Activated CD8-positive, alpha-beta T cell treated with anti-CD3 and anti-CD28 coated beads, Interleukin-2, amount 10 ng/mL, durations not matched to agents 7 days and 5 days (primary cell): Measurements from ENCODE around the gene IL17REL. TPM values are rescaled to one million over a fixed set of nuclear protein-coding genes. Genes with fewer than 3 reads are reported as not detected.
A peak's percentile ranks its signal among the peaks of the same experiment; 100 is the strongest.
"Not testable (repeated sequence)": the region's sequence is repeated elsewhere in the genome, so short reads cannot be mapped to it uniquely, and the experiment has no call there.

Source experiments
- ATAC-seq: fragments of 150-1000 bp; cut with Tn5 transposase; one replicate; pipeline ENCODE4 v1.10.0; 2021; ENCODE audit warnings: moderate library complexity
- CTCF ChIA-PET: fragments of 350-600 bp; sonication (Branson Sonifier 250); formaldehyde crosslinking; loops from one replicate; lab custom pipeline; 2021; ENCODE audit warnings: antibody characterized with exemption; lab: Charles Lee
- POLR2A ChIA-PET: fragments of 350-600 bp; sonication (Branson Sonifier 250); formaldehyde crosslinking; loops from one replicate; lab custom pipeline; 2021; ENCODE audit warnings: antibody characterized with exemption; lab: Charles Lee
- DNase-seq: peaks from one replicate; pipeline ENCODE4 v3.0.0-alpha.2; 2020
- H3K27ac Mint-ChIP-seq: one replicate; pipeline ENCODE4 v1.8.0; 2021; ENCODE audit warnings: mild to moderate bottlenecking, mixed read lengths
- H3K27me3 Mint-ChIP-seq: one replicate; pipeline ENCODE4 v1.8.0; 2021; ENCODE audit warnings: low read depth, mixed read lengths
- H3K36me3 Mint-ChIP-seq: one replicate; pipeline ENCODE4 v1.8.0; 2021; ENCODE audit warnings: low read depth, mixed read lengths
- H3K4me1 Mint-ChIP-seq: one replicate; pipeline ENCODE4 v1.8.0; 2021; ENCODE audit warnings: low read depth, mixed read lengths
- H3K4me3 Mint-ChIP-seq: one replicate; pipeline ENCODE4 v1.8.0; 2021; ENCODE audit warnings: mild to moderate bottlenecking, mixed read lengths
- H3K9me3 Mint-ChIP-seq: one replicate; pipeline ENCODE4 v1.8.0; 2022; ENCODE audit warnings: mixed read lengths; ENCODE audit not compliant: insufficient read depth
- microRNA-seq: library from miRNA; unstranded; fragments of <30 nt; microRNA quantifications from one replicate; pipeline ENCODE4 v1.2.0, GENCODE V29; 2022
- total RNA-seq, 2 experiments: library from RNA; stranded (reverse); gene quantifications; one replicate each; pipeline ENCODE4 v1.2.3, GENCODE V29; 2021

The IL17REL gene
- total RNA-seq, 2 experiments from 2014 or later: not detected

GRCh38 chr22:49945042-49945794, 67.3 kb downstream of the IL17REL start:
- CTCF ChIA-PET, H3K27me3 Mint-ChIP-seq, H3K36me3 Mint-ChIP-seq, ATAC-seq, H3K9me3 Mint-ChIP-seq, H3K4me3 Mint-ChIP-seq: not testable (repeated sequence)
- H3K27ac Mint-ChIP-seq: peak overlapping the region; percentile 80
- peak; percentile 72 for DNase-seq
- H3K4me1 Mint-ChIP-seq: peaks cover 12% of the 10 kb centered on the region
- POLR2A ChIA-PET: interaction anchor here (0.6 kb wide), 1 partner anchor 663 kb away, joined by 3 read pairs; no protein-coding TSS in a partner anchor

Small RNA genes within 50 kb of the gene (microRNA-seq; reads per million reads assigned to microRNA genes)
- gene MIR6821: 4.6 reads per million

Other genes starting within 250 kb of the IL17REL start
- 10 to 100 TPM; 43.0 to 44.3 TPM for gene BRD1, start 184.9 kb downstream of the IL17REL start, total RNA-seq
- 10 to 100 TPM; 19.4 to 19.6 TPM for gene ZBED4, start 158.9 kb downstream of the IL17REL start, total RNA-seq
- 10 to 100 TPM; 16.3 to 17.4 TPM for gene ALG12, start 94.3 kb downstream of the IL17REL start, total RNA-seq
- 10 to 100 TPM; 58.0 to 58.1 TPM for gene CRELD2, start 94.1 kb downstream of the IL17REL start, total RNA-seq
- 10 to 100 TPM; 45.1 to 45.7 TPM for gene PIM3, start 52.0 kb downstream of the IL17REL start, total RNA-seq
- not detected for gene TTLL8, start 45.5 kb upstream of the IL17REL start, total RNA-seq
- 1 to 10 TPM; 8.3 to 9.4 TPM for gene MLC1, start 72.7 kb upstream of the IL17REL start, total RNA-seq
- gene MOV10L1, start 77.2 kb upstream of the IL17REL start, total RNA-seq: not detected
- gene PANX2, start 158.0 kb upstream of the IL17REL start, total RNA-seq: under 1 TPM in 1 of 2 experiments, not detected in 1; 0.10 TPM
- 100 to 1,000 TPM; 115 to 129 TPM for gene TRABD, start 173.1 kb upstream of the IL17REL start, total RNA-seq
- 10 to 100 TPM; 23.6 to 24.4 TPM for gene SELENOO, start 188.2 kb upstream of the IL17REL start, total RNA-seq
- gene TUBGCP6, start 232.3 kb upstream of the IL17REL start, total RNA-seq: 10 to 100 TPM; 53.2 to 58.1 TPM
- gene HDAC10, start 238.5 kb upstream of the IL17REL start, total RNA-seq: 10 to 100 TPM; 71.4 to 75.9 TPM
- 1 to 10 TPM; 4.8 to 5.3 TPM for gene MAPK12, start 248.9 kb upstream of the IL17REL start, total RNA-seq